ENCODE results near the gene EHMT1.

EHMT1 gene

GRCh38 chr9:137764981-137765380 lies 146.2 kb downstream of the EHMT1 start:
- H2BK5ac ChIP-seq (ENCODE audit: low read depth, low read length, poor library complexity, severe bottlenecking), result no peak overlapping the region
- no peak overlapping the region for H3K4me3 ChIP-seq (ENCODE audit: insufficient read depth in 1 of 2, low read depth in 1 of 2, low read length in 2 of 2)
- H3K18ac ChIP-seq (ENCODE audit: low read depth in 1 of 2, low read length in 2 of 2), result no peak overlapping the region
- no peak overlapping the region for H2AFZ ChIP-seq (ENCODE audit: low read depth, low read length)
- no peak overlapping the region for H3K27ac ChIP-seq (ENCODE audit: low read length, poor library complexity, severe bottlenecking)
- no peak overlapping the region for H2BK15ac ChIP-seq (ENCODE audit: low read depth, poor library complexity, severe bottlenecking)
- H3K9ac ChIP-seq (ENCODE audit: low read length), result no peak overlapping the region
- no peak overlapping the region for H3K23ac ChIP-seq (ENCODE audit: low read length in 2 of 2)
- no peak overlapping the region for H4K8ac ChIP-seq (ENCODE audit: low read length)
- H3K14ac ChIP-seq (ENCODE audit: low read length in 2 of 2), result no peak overlapping the region
- peaks cover 2% of the 10 kb centered on the region for H3K4me1 ChIP-seq (ENCODE audit: control insufficient read depth, insufficient read depth, low read depth, low read length)
- H2BK120ac ChIP-seq (ENCODE audit: low read depth, low read length), result no peak overlapping the region
- H3K4ac ChIP-seq (ENCODE audit: low read depth in 1 of 2, low read length in 2 of 2), result no peak overlapping the region
- no peak overlapping the region for H2BK12ac ChIP-seq (ENCODE audit: low read length in 2 of 2)
- H3K27me3 ChIP-seq (ENCODE audit: control insufficient read depth in 1 of 2, insufficient read depth in 1 of 2, low read length in 2 of 2), result no peaks in the 10 kb centered on the region
- H3K9me3 ChIP-seq (ENCODE audit: control insufficient read depth, low read length), result no peaks in the 10 kb centered on the region
- peaks cover 34% of the 10 kb centered on the region for H3K79me1 ChIP-seq (replicated peaks; ENCODE audit: low read length, poor library complexity, severe bottlenecking)
- no peak overlapping the region for H4K91ac ChIP-seq (ENCODE audit: low read length)
- H2AK5ac ChIP-seq (ENCODE audit: low read length, severe bottlenecking), result no peak overlapping the region
- no peak overlapping the region for H3K4me2 ChIP-seq (ENCODE audit: low read length, poor library complexity, severe bottlenecking)
- peaks cover 59 to 69% of the 10 kb centered on the region in 2 experiments for H3K36me3 ChIP-seq (ENCODE audit: control insufficient read depth in 1 of 2, insufficient read depth in 2 of 2, low read depth in 1 of 2, low read length in 2 of 2)
- 88% methylated on average over 12 of the region's 13 CpGs for WGBS
- no peak for DNase-seq

DNA sequence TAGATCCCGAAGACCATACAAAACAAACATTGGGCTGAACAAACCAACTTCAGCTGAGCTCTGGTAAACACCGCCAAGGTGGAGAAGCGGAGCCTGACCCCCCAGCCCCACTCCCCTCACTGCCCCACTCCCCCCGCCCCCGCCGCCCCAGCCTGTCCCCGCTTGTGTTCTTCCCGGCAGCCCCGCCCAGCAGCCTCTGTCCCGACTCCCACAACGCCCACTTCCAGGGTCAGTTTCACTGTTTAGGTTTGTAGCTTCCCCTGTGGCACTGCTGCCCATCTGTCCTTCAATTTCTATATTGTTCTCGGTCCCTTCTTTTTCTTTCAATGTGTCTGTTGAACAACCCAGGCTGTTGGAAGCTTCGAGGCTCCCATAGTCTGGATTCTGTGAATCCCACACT lies 146.7 kb downstream of the EHMT1 start:
- Histone ChIP-seq H2BK5ac (ENCODE audit: low read depth, low read length, poor library complexity, severe bottlenecking) (no peak overlapping the region), H3K79me1 (replicated peaks; ENCODE audit: low read length, poor library complexity, severe bottlenecking) (peaks cover 31% of the 10 kb centered on the region), H3K27ac (ENCODE audit: low read length, poor library complexity, severe bottlenecking) (no peak overlapping the region), H3K4me3 (ENCODE audit: insufficient read depth in 1 of 2, low read depth in 1 of 2, low read length in 2 of 2) (no peak overlapping the region), H3K9me3 (ENCODE audit: control insufficient read depth, low read length) (no peaks in the 10 kb centered on the region), H2BK120ac (ENCODE audit: low read depth, low read length) (no peak overlapping the region), H3K27me3 (ENCODE audit: control insufficient read depth in 1 of 2, insufficient read depth in 1 of 2, low read length in 2 of 2) (no peaks in the 10 kb centered on the region), H3K36me3 (ENCODE audit: control insufficient read depth in 1 of 2, insufficient read depth in 2 of 2, low read depth in 1 of 2, low read length in 2 of 2) (peaks cover 56 to 72% of the 10 kb centered on the region in 2 experiments), H3K4ac (ENCODE audit: low read depth in 1 of 2, low read length in 2 of 2) (no peak overlapping the region), H2AK5ac (ENCODE audit: low read length, severe bottlenecking) (no peak overlapping the region), H2BK15ac (ENCODE audit: low read depth, poor library complexity, severe bottlenecking) (no peak overlapping the region), H4K8ac (ENCODE audit: low read length) (no peak overlapping the region), H2BK12ac (ENCODE audit: low read length in 2 of 2) (no peak overlapping the region), H3K4me2 (ENCODE audit: low read length, poor library complexity, severe bottlenecking) (no peak overlapping the region), H4K91ac (ENCODE audit: low read length) (no peak overlapping the region), H3K9ac (ENCODE audit: low read length) (no peak overlapping the region), H3K4me1 (ENCODE audit: control insufficient read depth, insufficient read depth, low read depth, low read length) (peaks cover under 1% of the 10 kb centered on the region), H3K18ac (ENCODE audit: low read depth in 1 of 2, low read length in 2 of 2) (no peak overlapping the region), H2AFZ (ENCODE audit: low read depth, low read length) (no peak overlapping the region), H3K14ac (ENCODE audit: low read length in 2 of 2) (no peak overlapping the region), H3K23ac (ENCODE audit: low read length in 2 of 2) (no peak overlapping the region)
- DNase-seq, result no peak
- WGBS, result 95% methylated on average over 11 of the region's 13 CpGs

GRCh38 chr9:137771580-137771979 lies 152.8 kb downstream of the EHMT1 start:
- peaks cover 7% of the 10 kb centered on the region for H3K4me1 ChIP-seq (ENCODE audit: control insufficient read depth, insufficient read depth, low read depth, low read length)

GRCh38 chr9:137772281-137772873 lies 153.6 kb downstream of the EHMT1 start:
- 91% methylated on average over 11 of the region's 12 CpGs for WGBS
- no peak for DNase-seq

More at GRCh38 chr9:137771580-137771979, 152.8 kb downstream of the EHMT1 start:
- Histone ChIP-seq H2BK15ac (ENCODE audit: low read depth, poor library complexity, severe bottlenecking) (no peak overlapping the region), H2AK5ac (ENCODE audit: low read length, severe bottlenecking) (no peak overlapping the region), H3K27ac (ENCODE audit: low read length, poor library complexity, severe bottlenecking) (no peak overlapping the region), H3K9ac (ENCODE audit: low read length) (no peak overlapping the region), H3K36me3 (ENCODE audit: control insufficient read depth in 1 of 2, insufficient read depth in 2 of 2, low read depth in 1 of 2, low read length in 2 of 2) (peaks cover 54 to 76% of the 10 kb centered on the region in 2 experiments), H2BK12ac (ENCODE audit: low read length in 2 of 2) (no peak overlapping the region), H3K27me3 (ENCODE audit: control insufficient read depth in 1 of 2, insufficient read depth in 1 of 2, low read length in 2 of 2) (no peaks in the 10 kb centered on the region), H3K4ac (ENCODE audit: low read depth in 1 of 2, low read length in 2 of 2) (no peak overlapping the region), H3K4me2 (ENCODE audit: low read length, poor library complexity, severe bottlenecking) (no peak overlapping the region), H3K18ac (ENCODE audit: low read depth in 1 of 2, low read length in 2 of 2) (no peak overlapping the region), H3K23ac (ENCODE audit: low read length in 2 of 2) (no peak overlapping the region), H2AFZ (ENCODE audit: low read depth, low read length) (no peak overlapping the region), H3K9me3 (ENCODE audit: control insufficient read depth, low read length) (no peaks in the 10 kb centered on the region), H4K91ac (ENCODE audit: low read length) (no peak overlapping the region), H3K4me3 (ENCODE audit: insufficient read depth in 1 of 2, low read depth in 1 of 2, low read length in 2 of 2) (no peak overlapping the region), H4K8ac (ENCODE audit: low read length) (no peak overlapping the region), H3K14ac (ENCODE audit: low read length in 2 of 2) (no peak overlapping the region), H2BK120ac (ENCODE audit: low read depth, low read length) (no peak overlapping the region), H2BK5ac (ENCODE audit: low read depth, low read length, poor library complexity, severe bottlenecking) (no peak overlapping the region), H3K79me1 (replicated peaks; ENCODE audit: low read length, poor library complexity, severe bottlenecking) (peaks cover 49% of the 10 kb centered on the region)
- WGBS, result 98% methylated on average over 13 of the region's 14 CpGs
- DNase-seq, result no peak

More at GRCh38 chr9:137772281-137772873, 153.6 kb downstream of the EHMT1 start:
- no peak overlapping the region for H4K91ac ChIP-seq (ENCODE audit: low read length)
- H2AK5ac ChIP-seq (ENCODE audit: low read length, severe bottlenecking), result no peak overlapping the region
- no peaks in the 10 kb centered on the region for H3K9me3 ChIP-seq (ENCODE audit: control insufficient read depth, low read length)
- no peak overlapping the region for H2AFZ ChIP-seq (ENCODE audit: low read depth, low read length)
- H2BK15ac ChIP-seq (ENCODE audit: low read depth, poor library complexity, severe bottlenecking), result no peak overlapping the region
- no peak overlapping the region for H3K27ac ChIP-seq (ENCODE audit: low read length, poor library complexity, severe bottlenecking)
- no peak overlapping the region for H3K4me2 ChIP-seq (ENCODE audit: low read length, poor library complexity, severe bottlenecking)
- H3K4me3 ChIP-seq (ENCODE audit: insufficient read depth in 1 of 2, low read depth in 1 of 2, low read length in 2 of 2), result no peak overlapping the region
- H3K18ac ChIP-seq (ENCODE audit: low read depth in 1 of 2, low read length in 2 of 2), result no peak overlapping the region
- no peak overlapping the region for H3K23ac ChIP-seq (ENCODE audit: low read length in 2 of 2)
- H3K9ac ChIP-seq (ENCODE audit: low read length), result no peak overlapping the region
- H2BK5ac ChIP-seq (ENCODE audit: low read depth, low read length, poor library complexity, severe bottlenecking), result no peak overlapping the region
- H3K4me1 ChIP-seq (ENCODE audit: control insufficient read depth, insufficient read depth, low read depth, low read length), result peaks cover 7% of the 10 kb centered on the region
- no peak overlapping the region for H4K8ac ChIP-seq (ENCODE audit: low read length)
- no peak overlapping the region for H2BK120ac ChIP-seq (ENCODE audit: low read depth, low read length)
- H3K36me3 ChIP-seq (ENCODE audit: control insufficient read depth in 1 of 2, insufficient read depth in 2 of 2, low read depth in 1 of 2, low read length in 2 of 2), result peaks cover 54 to 76% of the 10 kb centered on the region in 2 experiments
- H3K14ac ChIP-seq (ENCODE audit: low read length in 2 of 2), result no peak overlapping the region
- no peak overlapping the region for H2BK12ac ChIP-seq (ENCODE audit: low read length in 2 of 2)
- peaks cover 45% of the 10 kb centered on the region for H3K79me1 ChIP-seq (replicated peaks; ENCODE audit: low read length, poor library complexity, severe bottlenecking)
- H3K27me3 ChIP-seq (ENCODE audit: control insufficient read depth in 1 of 2, insufficient read depth in 1 of 2, low read length in 2 of 2), result no peaks in the 10 kb centered on the region
- H3K4ac ChIP-seq (ENCODE audit: low read depth in 1 of 2, low read length in 2 of 2), result no peak overlapping the region
